ENCODE measurements around the gene ZNF791.
"Not testable (repeated sequence)": the region's sequence is repeated elsewhere in the genome, so short reads cannot be mapped to it uniquely, and the experiment has no call there.

ZNF791 gene

DNA sequence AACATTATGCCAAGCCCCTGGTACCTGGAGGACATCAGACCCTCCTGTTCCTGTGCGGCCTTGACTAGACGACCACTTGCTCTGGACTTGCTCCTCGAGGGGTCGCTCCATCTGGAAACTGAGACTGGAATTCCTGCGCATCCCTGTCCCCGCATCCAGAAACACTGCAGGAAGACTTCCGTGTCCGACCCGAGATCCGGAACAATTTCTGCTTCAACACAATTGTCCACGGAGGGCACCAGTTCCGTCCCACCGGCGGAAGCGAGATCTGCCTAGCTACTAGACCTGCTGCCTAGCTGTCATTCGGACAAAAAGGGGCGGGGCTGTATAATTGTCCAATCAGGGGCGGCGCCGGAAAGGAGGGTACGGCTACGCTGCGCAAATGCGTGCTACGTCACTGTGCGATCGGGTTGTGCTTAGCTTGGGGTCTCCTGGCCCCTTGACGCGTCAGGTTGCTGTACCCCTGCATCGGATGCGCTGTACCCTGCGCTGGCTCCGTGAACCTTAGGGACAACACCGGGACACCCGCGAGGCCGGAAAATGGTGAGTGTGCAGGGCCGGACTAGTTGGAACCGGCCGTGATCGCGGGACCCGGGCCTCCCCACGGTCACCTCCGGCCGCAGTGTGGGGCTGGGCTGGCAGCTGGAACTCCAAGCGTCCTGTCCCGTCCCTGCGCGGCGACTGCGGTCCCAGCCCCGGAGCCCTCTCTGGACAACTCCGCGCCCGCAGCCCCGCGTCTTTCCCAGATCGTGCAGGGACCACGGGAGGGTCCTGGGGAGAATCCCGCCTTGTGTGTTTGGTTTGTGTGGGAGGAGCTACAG is at the start of gene ZNF791, which contains the start of gene ZNF490:
TSS of gene ZNF791 (plus strand) at position 381 of the 821 bp plus-strand sequence. CDS start at position 541, 160 bp downstream.
TSS of gene ZNF490 (minus strand) at position 274 of the 821 bp plus-strand sequence. CDS start at position 141, 133 bp downstream.
- peak; percentile 96 for DNase-seq (ENCODE audit: low read depth)

DNA sequence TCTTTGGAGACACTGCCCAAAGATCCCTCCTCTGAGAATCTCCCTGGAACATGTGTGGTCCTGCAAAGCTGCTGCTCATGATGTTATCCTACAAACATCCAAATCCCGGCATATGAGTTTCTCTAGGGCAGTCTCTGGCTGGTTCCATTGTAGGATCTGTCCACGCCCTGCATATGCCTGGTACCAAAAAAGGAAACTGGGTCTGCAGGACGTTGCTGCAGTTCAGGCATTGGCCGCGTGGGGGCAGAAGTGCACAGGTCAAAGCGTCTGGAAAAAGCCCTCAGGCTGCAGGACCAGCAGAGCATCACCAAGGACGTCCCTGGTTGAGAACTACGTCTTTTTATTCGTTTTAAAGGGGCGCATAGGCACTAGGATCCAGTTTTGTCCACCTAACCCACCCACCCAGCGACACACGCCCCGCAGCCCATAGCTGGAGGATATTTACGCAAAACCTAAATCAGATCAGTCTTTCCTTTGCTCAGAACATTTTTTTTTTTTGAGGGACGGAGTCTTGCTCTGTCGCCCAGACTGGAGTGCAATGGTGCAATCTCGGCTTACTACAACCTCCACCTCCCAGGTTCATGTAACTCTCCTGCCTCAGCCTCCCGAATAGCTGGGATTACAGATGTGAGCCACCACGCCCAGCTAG is 46.6 kb upstream of the ZNF791 start:
- DNase-seq (ENCODE audit: low read depth): peak; percentile 88

DNA sequence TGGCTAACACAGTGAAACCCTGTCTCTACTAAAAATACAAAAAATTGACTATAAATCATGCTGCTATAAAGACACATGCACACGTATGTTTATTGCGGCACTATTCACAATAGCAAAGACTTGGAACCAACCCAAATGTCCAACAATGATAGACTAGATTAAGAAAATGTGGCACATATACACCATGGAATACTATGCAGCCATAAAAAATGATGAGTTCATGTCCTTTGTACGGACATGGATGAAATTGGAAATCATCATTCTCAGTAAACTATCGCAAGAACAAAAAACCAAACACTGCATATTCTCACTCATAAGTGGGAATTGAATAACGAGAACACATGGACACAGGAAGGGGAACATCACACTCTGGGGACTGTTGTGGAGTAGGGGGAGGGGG is 44.3 kb upstream of the ZNF791 start:
- DNase-seq (ENCODE audit: low read depth): not testable (repeated sequence)

DNA sequence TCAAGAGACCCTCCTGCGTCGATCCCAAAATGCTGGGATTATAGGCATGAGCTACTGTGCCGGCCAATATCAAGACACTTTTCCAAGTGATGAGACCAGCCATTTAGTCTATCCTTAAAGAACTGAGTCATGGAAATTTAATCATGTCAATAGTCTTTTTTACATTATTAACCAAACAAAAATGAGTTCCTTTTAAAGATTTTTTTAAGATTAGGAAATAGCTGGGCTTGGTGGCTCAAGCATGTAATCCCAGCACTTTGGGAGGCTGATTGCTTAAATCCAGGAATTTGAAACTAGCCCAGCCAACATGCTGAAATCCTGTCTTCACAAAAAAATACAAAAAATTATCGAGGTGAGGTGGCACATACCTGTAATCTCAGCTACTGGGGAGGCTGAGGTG is 42.8 kb upstream of the ZNF791 start:
- no peak for DNase-seq (ENCODE audit: low read depth)

DNA sequence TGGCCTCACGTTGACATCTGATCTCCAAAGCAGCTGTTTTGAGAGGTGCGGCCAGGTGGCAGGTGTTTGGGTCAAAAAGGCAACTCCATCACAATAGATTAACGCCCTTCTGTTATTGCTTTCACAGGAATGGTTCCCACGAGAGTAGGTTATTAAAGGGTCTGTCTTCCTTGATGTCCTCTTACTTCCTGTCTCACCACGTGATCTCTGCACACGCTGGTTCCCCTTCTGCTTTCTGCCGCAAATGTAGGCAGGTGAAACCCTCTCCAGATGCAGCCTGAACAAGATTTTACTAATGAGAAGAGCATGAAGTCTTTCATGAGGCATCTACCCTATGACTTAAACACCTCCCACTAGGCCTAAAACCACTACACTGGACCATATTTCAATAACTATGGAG is 36.7 kb upstream of the ZNF791 start:
- no peak for DNase-seq (ENCODE audit: low read depth)

DNA sequence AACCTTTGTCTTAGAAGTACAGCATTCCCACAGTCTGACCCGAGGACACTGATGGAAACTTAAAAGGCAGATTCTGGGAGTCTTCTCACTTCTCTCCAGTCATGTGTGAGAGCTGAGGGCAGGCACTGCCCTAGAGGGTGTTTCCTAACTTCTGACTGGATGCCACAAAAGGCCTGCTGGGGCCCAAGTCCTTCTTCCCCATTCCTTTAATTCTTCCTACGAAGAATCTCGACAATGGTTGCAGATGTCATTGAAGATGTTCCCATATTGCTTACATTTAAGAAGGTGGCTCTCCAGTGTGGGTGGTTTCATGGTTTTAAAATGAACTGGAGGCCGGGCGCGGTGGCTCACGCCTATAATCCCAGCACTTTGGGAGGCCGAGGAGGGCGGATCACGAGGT is 32.1 kb upstream of the ZNF791 start:
- DNase-seq (ENCODE audit: low read depth): no peak

DNA sequence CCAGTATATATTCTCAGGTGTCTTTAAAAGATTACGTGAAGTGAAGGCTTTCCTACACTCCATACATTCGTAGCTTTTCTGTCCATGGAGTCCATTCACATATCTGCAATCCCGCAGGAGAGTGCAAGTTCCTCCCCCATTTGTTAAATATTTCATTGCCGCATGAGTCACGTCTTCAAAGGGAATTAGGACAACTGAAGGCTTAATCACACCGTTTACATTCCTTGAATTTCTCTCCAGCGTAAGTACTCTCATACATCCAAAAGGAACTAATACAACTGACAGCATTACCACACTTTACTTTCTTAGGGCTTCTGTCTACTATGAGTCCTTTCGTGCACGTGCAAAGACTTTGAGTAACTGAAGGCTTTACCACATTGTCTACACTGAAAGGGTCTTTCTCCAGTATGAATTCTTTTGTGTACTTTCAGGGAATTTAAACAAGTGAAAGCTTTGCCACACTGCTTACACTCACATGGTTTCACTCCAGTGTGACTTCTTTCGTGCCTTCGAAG is 30.5 kb upstream of the ZNF791 start:
- no peak for DNase-seq (ENCODE audit: low read depth)

DNA sequence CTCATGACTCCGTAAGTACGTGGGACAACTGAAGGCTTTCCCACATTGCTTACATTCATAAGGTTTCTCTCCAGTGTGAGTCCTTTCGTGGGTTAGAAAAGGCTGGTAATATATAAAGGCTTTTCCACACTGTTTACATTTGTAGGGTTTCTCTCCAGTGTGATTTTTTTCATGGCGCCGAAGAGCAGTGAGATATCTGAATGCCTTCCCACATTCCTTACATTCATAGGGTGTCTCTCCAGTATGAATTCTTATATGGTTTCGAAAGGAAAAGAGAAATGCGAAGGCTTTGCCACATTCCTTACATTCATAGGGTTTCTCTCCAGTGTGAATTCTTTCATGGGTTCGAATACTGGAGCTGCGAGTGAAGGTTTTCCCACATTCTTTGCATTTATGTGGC is 29.6 kb upstream of the ZNF791 start:
- no peak for DNase-seq (ENCODE audit: low read depth)

DNA sequence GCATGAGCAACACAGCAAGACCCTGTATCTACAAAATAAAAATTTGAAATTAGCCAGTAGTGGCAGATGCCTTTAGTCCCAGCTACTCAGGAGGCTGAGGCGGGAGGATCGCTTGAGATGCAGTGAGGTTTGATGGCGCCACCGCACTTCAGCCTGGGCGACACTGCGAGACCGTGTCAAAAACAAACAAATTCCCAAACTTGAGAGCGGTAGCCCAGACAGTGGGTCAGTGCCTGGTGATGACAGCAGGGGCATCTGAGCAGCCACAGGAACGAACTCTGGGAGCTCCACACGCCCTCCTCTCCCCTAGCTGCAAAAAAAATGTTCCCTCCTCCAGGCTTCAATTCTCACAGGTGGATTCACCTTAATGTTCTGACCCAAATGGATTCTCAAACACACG is 14.2 kb upstream of the ZNF791 start:
- DNase-seq (ENCODE audit: low read depth): no peak

DNA sequence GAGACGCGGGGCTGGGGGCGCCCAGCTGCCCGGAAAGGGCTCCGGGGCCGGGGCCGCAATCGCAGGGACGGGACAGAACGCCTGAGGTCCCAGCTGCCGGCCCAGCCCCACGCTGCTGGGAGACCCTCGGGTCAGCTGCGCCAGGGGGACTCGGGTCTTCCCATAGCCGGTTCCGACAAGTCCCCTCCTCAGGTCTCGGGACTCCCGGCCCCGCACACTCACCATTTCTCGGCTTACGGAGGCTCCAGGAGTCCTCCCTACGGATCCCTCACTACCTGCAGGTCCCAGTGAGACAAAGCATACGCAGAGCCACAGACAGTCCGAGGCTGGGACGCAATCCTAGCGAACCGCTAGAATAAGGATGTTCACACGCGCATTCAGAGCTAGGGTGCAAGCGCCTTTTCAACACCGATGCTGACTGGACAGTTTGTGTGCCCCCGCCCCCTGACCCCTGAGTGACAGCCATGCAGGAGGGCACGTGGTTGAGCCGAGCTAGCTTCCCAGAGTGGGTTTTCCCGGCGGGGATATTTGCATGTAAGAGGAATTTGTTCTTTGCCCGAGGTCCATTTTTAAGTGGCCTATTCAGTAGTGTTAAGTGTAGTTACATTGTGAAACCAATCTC is 13.7 kb upstream of the ZNF791 start:
- no peak for DNase-seq (ENCODE audit: low read depth)

DNA sequence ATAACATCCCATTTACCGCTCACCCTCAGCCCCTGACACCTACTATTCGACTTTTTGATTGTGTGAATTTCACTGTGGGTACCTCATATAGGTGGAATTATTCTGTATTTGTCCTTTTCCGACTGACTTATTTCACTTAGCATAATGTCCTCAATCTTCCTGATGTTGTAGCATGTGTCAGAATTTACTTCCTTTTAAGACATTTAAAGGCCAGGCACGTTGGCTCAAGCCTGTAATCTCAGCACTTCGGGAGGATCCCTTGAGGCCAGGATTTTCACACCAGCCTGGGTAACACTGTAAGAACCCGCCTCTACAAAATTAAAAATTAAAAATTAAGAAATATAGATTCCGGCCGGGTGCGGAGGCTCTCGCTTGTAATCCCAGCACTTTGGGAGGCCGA is 13.1 kb upstream of the ZNF791 start:
- no peak for DNase-seq (ENCODE audit: low read depth)

DNA sequence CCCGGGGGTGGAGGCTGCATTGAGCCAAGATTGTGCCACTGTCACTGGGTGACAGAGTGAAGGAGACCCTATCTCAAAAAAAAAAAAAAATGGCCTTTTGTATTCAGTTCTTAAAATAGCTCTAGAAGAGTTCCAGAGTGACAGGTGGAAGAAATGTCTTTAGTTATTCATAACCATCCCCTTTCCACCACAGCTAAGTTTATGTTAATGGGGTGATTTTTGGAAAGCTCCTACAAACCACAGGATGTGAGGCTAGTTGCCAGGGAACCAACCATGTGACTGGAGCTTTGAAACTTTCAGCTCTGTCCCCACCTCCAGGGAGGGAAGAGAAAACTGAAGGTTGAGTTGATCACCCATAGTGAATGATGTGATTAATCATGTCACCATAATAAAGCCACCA is 7.0 kb upstream of the ZNF791 start:
- peak; percentile 47 for DNase-seq (ENCODE audit: low read depth)

DNA sequence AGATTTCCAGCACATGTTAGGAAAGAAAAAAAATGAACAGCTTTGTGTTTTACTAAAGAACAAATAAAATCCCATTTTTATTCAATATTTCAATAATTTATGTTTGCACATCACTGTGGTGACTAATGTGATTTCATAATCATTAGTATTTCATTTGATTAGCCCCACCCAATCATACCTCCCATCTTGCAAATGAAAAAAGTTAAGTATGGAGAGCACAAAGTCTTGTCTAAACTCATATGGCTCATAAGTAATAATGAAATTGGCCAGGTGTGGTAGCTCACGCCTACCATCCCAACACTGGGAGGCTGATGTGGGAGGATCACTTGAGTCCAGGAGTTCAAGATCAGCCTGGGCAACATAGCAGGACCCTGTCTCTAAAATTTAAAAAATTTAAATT is 3.9 kb upstream of the ZNF791 start:
- DNase-seq (ENCODE audit: low read depth): no peak

DNA sequence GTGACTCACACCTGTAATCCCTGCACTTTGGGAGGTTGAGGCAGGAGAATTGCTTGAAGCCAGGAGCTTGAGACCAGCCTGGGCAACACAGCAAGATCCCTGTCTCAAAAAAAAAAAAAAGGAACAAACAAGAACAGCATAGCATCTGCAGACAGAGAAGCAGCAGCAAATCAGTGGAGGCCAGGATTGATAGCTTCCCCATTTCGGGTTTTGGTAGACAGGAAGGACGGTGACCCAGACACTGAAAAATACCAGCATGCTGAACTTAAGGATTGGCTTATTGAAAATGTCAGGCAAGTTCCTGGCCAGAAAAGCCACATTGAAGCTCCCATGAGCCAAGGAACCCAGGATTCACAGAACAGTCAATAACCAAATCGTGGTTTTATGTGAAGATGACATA is 3.1 kb upstream of the ZNF791 start:
- no peak for DNase-seq (ENCODE audit: low read depth)

DNA sequence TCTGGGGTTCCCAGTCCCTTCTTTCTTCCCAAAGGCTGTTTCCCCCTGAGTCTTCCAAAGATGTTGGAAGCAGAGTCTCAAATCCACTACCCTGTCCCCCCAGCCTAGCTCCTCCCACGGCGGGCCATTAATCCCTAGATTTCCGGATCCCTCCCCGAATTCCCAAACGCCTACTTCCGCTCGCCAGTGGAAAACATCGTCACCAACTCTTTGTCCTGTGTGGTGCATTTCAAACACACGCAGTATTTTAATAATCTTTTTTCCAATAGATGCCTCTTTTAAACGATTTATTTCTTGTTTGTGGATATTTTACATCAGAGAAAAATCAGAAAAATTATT is 610 bp downstream of the ZNF791 start:
- DNase-seq (ENCODE audit: low read depth): no peak

DNA sequence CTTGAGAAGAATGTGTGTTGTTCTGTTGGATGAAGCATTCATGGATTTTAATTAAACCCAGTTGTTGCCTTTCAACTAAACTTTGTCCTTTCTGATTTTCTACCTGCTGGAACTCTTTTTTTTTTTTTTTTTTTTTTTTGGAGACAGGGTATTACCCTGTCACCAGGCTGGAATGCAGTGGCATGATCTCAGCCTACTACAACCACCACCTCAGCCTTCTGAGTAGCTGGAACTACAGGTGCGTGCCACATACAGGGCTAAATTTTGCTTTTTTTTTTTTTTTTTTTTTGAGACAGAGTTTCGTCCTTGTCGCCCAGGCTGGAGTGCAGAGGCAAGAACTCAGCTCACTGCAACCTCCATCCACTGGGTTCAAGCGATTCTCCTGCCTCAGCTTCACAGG is 6.9 kb downstream of the ZNF791 start:
- DNase-seq (ENCODE audit: low read depth): no peak

DNA sequence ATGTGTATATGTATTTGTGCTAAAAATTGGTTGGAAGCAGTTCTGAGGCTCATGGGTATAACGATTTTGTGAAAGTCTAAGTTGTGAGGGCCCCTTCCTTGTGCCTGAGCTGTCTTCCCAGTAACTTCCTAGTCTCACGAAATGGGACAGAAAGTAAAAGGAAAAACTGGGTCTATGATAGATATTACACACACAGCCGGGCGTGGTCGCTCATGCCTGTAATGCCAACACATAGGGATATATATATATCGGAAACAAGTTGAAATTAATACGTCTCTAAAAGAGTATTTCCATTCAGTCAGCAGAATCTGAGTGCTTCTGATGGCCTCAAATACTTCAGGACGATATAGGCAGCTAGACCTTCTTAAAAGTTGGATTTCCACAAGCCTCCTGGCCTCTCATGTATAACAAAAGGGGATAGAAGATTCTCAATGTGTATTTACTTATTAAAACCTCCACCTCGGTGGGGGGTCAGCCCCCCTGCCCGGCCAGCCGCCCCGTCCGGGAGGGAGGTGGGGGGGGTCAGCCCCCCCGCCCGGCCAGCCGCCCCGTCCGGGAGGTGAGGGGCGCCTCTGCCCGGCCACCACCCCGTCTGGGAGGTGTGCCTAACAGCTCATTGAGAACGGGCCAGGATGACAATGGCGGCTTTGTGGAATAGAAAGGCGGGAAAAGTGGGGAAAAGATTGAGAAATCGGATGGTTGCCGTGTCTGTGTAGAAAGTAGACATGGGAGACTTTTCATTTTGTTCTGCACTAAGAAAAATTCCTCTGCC is 10.7 kb downstream of the ZNF791 start:
- DNase-seq (ENCODE audit: low read depth): not testable (repeated sequence)

DNA sequence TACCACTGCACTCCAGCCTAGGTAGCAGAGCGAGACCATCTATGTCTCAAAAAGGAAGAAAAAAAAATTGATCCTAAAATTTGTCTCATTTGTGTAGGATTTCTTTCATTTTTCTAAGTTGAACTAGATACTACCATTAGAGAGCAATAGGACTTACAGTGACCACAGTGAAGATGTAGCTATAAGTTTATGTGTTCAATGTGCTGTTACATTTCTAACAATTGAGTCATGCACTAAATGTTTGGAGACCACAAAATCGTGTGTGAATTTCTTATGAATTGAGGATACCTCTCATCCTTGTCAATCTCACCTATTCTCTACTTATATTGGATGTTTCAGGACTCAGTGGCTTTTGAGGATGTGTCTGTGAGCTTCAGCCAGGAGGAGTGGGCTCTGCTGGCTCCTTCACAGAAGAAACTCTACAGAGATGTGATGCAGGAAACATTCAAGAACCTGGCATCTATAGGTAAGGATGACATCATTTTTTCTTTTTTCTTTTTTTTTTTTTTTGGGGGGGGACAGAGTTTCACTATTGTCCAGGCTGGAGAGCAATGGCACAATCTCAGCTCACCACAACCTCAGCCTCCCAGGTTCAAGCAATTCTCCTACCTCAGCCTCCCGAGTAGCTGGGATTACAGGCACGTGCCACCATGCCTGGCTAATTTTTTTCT is 12.8 kb downstream of the ZNF791 start:
- DNase-seq (ENCODE audit: low read depth): no peak

DNA sequence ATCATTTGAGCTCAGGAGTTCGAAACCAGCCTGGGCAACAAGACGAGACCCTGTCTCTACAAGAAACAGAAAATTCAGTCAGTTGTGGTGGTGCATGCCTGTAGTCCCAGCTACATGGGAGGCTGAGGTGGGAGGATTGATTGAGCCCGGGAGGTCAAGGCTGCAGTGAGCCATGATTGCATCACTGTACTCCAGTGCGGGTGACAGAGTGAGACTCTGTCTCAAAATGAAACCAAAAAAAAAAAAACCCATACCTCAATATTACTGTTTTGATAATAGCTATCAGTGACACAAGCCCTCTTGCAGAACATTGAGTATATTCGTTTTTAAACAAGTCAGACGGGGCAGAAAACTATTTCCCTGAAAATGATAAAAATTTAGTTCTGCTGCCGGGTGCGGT is 16.2 kb downstream of the ZNF791 start:
- no peak for DNase-seq (ENCODE audit: low read depth)

DNA sequence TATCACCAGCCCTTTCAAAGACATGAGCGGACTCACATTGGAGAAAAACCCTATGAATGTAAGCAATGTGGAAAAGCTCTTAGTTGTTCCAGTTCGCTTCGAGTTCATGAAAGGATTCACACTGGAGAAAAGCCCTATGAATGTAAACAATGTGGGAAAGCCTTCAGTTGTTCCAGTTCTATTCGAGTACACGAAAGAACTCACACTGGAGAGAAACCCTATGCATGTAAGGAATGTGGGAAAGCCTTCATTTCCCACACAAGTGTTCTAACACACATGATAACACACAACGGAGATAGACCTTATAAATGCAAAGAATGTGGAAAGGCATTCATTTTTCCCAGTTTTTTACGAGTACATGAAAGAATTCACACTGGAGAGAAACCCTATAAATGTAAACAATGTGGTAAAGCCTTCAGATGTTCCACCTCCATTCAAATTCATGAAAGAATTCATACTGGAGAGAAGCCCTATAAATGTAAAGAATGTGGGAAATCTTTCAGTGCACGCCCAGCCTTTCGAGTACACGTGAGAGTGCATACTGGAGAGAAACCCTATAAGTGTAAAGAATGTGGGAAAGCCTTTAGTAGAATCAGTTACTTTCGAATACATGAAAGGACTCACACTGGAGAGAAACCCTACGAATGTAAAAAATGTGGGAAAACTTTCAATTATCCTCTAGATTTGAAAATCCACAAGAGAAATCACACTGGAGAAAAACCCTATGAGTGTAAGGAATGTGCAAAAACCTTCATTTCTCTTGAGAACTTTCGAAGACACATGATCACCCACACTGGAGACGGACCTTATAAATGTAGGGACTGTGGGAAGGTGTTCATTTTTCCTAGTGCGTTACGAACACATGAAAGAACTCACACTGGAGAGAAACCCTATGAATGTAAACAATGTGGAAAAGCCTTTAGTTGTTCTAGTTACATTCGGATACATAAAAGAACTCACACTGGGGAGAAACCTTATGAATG is 17.6 kb downstream of the ZNF791 start:
- DNase-seq (ENCODE audit: low read depth): no peak

Data from activated T-cell treated with anti-CD3 and anti-CD28 coated beads for 24 hours (primary cell).